SU-DHL-6 (cell line): ENCODE data around the gene MRPS35.

Experiments
- H2AFZ ChIP-seq: fragments of 200-600 bp; sonication (generic); 2 replicates; pipeline ENCODE4 v1.6.1; 2014; ENCODE audit warnings: low read depth, mild to moderate bottlenecking, moderate library complexity, mixed read lengths, antibody characterized with exemption, low read length; ENCODE audit not compliant: severe bottlenecking
- H3F3A ChIP-seq: fragments of 200-600 bp; shearing (Covaris generic); 2 replicates; pipeline ENCODE4 v1.6.0; 2016; ENCODE audit warnings: antibody characterized with exemption, mild to moderate bottlenecking; ENCODE audit not compliant: insufficient read depth
- H3K27ac ChIP-seq: fragments of 200-600 bp; sonication (generic); 2 replicates; pipeline ENCODE4 v1.5.1; 2016; ENCODE audit warnings: low read depth, mild to moderate bottlenecking, low read length, moderate library complexity, mixed read lengths
- H3K27me3 ChIP-seq: fragments of 200-600 bp; sonication (generic), shearing (Covaris generic); 2 replicates; pipeline ENCODE4 v1.6.0; 2014; ENCODE audit warnings: mild to moderate bottlenecking, low read length
- H3K36me3 ChIP-seq: fragments of 200-600 bp; sonication (generic); 2 replicates; pipeline ENCODE4 v1.6.1; 2014; ENCODE audit warnings: mild to moderate bottlenecking, low read length, mixed read lengths
- H3K4me2 ChIP-seq: fragments of 300-600, 200-600 bp; shearing (Covaris generic), sonication (generic); 2 replicates; pipeline ENCODE4 v1.6.0; 2014; ENCODE audit warnings: low read length, low read depth, mild to moderate bottlenecking; ENCODE audit not compliant: poor library complexity, severe bottlenecking
- H3K4me3 ChIP-seq: fragments of 200-600 bp; sonication (generic); 2 replicates; pipeline ENCODE4 v1.5.1; 2014; ENCODE audit warnings: antibody characterized with exemption, low read length, mild to moderate bottlenecking, mixed read lengths; ENCODE audit not compliant: insufficient read depth, poor library complexity, severe bottlenecking
- H3K79me2 ChIP-seq: fragments of 200-600 bp; sonication (generic); 2 replicates; pipeline ENCODE4 v1.6.1; 2014; ENCODE audit warnings: mild to moderate bottlenecking, low read length, moderate library complexity; ENCODE audit not compliant: insufficient read depth
- H3K9ac ChIP-seq: fragments of 200-600 bp; sonication (generic); 2 replicates; pipeline ENCODE4 v1.7.0; 2014; ENCODE audit warnings: mild to moderate bottlenecking, low read length
- H3K9me2 ChIP-seq: fragments of 200-600 bp; sonication (generic); replicated peaks from 2 replicates; pipeline ENCODE4 v1.6.1; 2014; ENCODE audit warnings: low read length; ENCODE audit not compliant: insufficient read depth
- H3K9me3 ChIP-seq: fragments of 200-600 bp; sonication (generic); 2 replicates; pipeline ENCODE4 v1.6.1; 2014; ENCODE audit warnings: low read length, mixed read lengths; ENCODE audit not compliant: insufficient read depth
- H4K20me1 ChIP-seq: fragments of 200-600 bp; sonication (generic); 2 replicates; pipeline ENCODE4 v1.6.1; 2014; ENCODE audit warnings: low read depth, mild to moderate bottlenecking, antibody characterized with exemption, low read length, moderate library complexity, mixed read lengths
- EZH2phosphoT487 ChIP-seq: fragments of 200-600 bp; sonication (generic), shearing (Covaris generic); conservative IDR thresholded peaks from 2 replicates; pipeline ENCODE4 v1.6.1; 2018; ENCODE audit warnings: mild to moderate bottlenecking, antibody characterized with exemption, low read length, moderate library complexity, mixed read lengths
- TF ChIP-seq, protein P1 (sequence below): fragments of 200-600 bp; sonication (generic); IDR thresholded peaks from one replicate; pipeline ENCODE4 v1.5.1; 2017; ENCODE audit warnings: antibody characterized with exemption, mild to moderate bottlenecking, low read length, moderate library complexity; ENCODE audit not compliant: insufficient read depth, poor library complexity, severe bottlenecking

Gene MRPS35

DNA sequence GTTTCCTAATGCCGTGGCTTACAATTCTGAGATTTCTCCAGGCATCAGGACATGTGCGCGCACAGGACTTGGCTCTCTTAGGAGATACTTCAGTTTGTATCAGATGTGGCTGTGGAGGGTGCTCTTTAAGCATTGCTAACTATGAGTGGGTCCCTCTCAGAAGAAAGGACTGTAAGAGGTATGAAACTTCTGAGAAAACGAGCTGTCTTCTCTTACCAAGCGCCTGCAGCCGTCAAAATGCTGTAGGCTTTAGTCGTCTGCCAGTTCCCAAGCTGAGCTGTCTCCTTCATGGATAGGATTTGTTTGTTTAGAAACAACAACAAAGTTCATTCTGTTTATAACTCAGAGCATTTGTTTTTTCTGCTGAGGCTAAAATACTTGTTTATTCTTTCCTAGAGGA lies 85.5 kb downstream of the MRPS35 start:
- Histone ChIP-seq H2AFZ (no peak overlapping the region), H3K36me3 (peaks cover 19% of the 10 kb centered on the region), H3K27me3 (no peaks in the 10 kb centered on the region)

DNA sequence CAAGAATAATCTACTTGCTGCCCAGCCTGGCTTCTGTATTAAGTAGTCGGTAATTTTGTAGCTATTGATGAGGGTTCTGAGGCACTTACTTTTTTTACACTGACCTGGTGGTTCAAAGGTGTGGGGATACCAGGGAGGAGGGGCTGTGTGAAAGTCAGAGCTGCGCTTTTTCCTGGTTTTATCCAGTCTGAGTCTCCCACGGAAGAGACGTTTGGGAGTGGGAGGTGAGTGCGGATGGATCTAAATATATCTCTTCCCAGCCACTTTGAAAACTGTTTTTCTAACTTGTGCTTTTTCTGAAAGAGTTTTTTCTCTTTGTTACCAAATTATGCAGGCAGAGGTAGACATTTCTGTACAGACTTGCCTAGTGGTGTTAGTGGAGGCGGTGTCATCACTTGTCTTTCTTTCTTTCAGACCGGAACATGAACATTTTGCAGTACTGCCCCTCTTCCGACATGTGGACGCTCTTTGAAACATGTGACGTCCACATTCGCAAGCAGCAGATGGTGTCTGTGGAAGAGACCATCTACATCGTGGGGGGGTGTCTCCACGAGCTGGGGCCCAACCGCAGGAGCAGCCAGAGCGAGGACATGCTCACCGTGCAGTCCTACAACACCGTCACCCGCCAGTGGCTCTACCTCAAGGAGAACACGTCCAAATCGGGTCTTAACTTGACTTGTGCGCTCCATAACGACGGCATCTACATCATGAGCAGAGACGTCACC lies 86.8 kb downstream of the MRPS35 start:
- Histone ChIP-seq H3K79me2 (no peaks in the 10 kb centered on the region), H3K9me2 (no peaks in the 10 kb centered on the region), H3K4me3 (no peak overlapping the region), H3K27me3 (no peaks in the 10 kb centered on the region), H3K36me3 (peaks cover 19% of the 10 kb centered on the region), H3K4me2 (no peak overlapping the region), H3K27ac (no peak overlapping the region), H3K9ac (no peak overlapping the region), H3F3A (no peaks in the 10 kb centered on the region), H4K20me1 (no peaks in the 10 kb centered on the region), H3K9me3 (no peaks in the 10 kb centered on the region), H2AFZ (no peak overlapping the region)
- TF ChIP-seq, protein P1, sequence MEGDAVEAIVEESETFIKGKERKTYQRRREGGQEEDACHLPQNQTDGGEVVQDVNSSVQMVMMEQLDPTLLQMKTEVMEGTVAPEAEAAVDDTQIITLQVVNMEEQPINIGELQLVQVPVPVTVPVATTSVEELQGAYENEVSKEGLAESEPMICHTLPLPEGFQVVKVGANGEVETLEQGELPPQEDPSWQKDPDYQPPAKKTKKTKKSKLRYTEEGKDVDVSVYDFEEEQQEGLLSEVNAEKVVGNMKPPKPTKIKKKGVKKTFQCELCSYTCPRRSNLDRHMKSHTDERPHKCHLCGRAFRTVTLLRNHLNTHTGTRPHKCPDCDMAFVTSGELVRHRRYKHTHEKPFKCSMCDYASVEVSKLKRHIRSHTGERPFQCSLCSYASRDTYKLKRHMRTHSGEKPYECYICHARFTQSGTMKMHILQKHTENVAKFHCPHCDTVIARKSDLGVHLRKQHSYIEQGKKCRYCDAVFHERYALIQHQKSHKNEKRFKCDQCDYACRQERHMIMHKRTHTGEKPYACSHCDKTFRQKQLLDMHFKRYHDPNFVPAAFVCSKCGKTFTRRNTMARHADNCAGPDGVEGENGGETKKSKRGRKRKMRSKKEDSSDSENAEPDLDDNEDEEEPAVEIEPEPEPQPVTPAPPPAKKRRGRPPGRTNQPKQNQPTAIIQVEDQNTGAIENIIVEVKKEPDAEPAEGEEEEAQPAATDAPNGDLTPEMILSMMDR, result no peak
- no peak for TF ChIP-seq EZH2phosphoT487

More for the DNA sequence above, 85.5 kb downstream of the MRPS35 start:
- Histone ChIP-seq H3K9me3 (no peaks in the 10 kb centered on the region), H3F3A (no peaks in the 10 kb centered on the region), H3K4me3 (no peak overlapping the region), H3K9me2 (no peaks in the 10 kb centered on the region), H3K79me2 (no peaks in the 10 kb centered on the region), H3K4me2 (no peak overlapping the region), H3K9ac (no peak overlapping the region), H4K20me1 (no peaks in the 10 kb centered on the region), H3K27ac (no peak overlapping the region)
- no peak for TF ChIP-seq EZH2phosphoT487
- TF ChIP-seq, protein P1, result no peak

DNA sequence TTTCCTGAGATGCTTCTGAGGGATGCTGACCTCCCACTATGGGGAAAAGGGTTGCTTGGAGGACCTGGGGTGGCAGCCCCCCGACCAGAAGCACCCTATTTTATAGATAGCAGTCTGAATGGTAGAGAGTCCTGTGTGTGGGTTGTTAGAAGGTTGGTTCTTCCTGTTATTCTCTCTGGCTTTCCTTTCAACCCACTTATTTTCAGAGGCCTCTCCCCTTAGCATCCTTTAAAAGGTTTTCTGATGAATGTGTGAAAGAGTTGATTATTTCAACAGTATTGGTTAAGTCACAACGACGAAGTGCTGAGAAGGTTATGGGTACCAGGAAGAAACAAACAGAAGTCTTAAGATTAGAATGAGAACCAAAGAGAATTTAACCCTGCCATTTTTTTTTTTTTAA lies 90.2 kb downstream of the MRPS35 start:
- Histone ChIP-seq H3K9me3 (no peaks in the 10 kb centered on the region), H3K9me2 (no peaks in the 10 kb centered on the region), H3K27ac (no peak overlapping the region), H4K20me1 (no peaks in the 10 kb centered on the region), H3K4me3 (no peak overlapping the region), H3K27me3 (no peaks in the 10 kb centered on the region), H3K4me2 (no peak overlapping the region), H3K36me3 (peaks cover 15% of the 10 kb centered on the region; the same call in 1 of the 2 replicates), H2AFZ (no peak overlapping the region), H3K79me2 (no peaks in the 10 kb centered on the region), H3K9ac (no peak overlapping the region), H3F3A (no peaks in the 10 kb centered on the region)
- TF ChIP-seq, protein P1, result no peak
